Panc1 (cell line): Measurements from ENCODE around the gene NRGN.

Experiments used
- CTCF ChIP-seq: fragments of 450-650 bp; IDR thresholded peaks from 2 replicates; pipeline ENCODE4 v1.5.1; 2017; ENCODE audit warnings: mild to moderate bottlenecking
- POLR2AphosphoS5 ChIP-seq: IDR thresholded peaks from 2 replicates; pipeline ENCODE4 v1.6.1; 2012; ENCODE audit warnings: mild to moderate bottlenecking, low read depth, low read length, moderate library complexity
- REST ChIP-seq, 2 experiments: IDR thresholded peaks; 2 replicates each; pipeline ENCODE4 v1.6.1; 2011 to 2012; ENCODE audit warnings: low read depth in 2 of 2, control low read depth in 1 of 2, low read length in 1 of 2, mild to moderate bottlenecking in 1 of 2, moderate library complexity in 1 of 2; ENCODE audit not compliant: insufficient read depth in 1 of 2
- SIN3A ChIP-seq: IDR thresholded peaks from 2 replicates; pipeline ENCODE4 v1.6.1; 2012; ENCODE audit warnings: low read depth, mild to moderate bottlenecking, low read length, moderate library complexity, borderline replicate concordance; ENCODE audit not compliant: insufficient read depth
- TCF7L2 ChIP-seq: IDR thresholded peaks from 2 replicates; pipeline ENCODE4 v1.6.1; 2011; ENCODE audit warnings: mild to moderate bottlenecking, low read depth, low read length, inconsistent platforms

- no peak for TF ChIP-seq REST (IDR thresholded peaks at IDR 0.05; ENCODE audit: insufficient read depth in 1 of 2, low read depth in 2 of 2, low read length in 1 of 2)
- no peak for TF ChIP-seq CTCF
- TF ChIP-seq POLR2AphosphoS5, result no peak
- TF ChIP-seq SIN3A, result no peak
- no peak for TF ChIP-seq TCF7L2
These were observed 14.6 kb upstream of the NRGN start for GRCh38 chr11:124724979-124725718.
